Uterus (tissue), 4 donors: ENCODE measurements around the gene DHTKD1. TPM values are rescaled to one million over a fixed set of nuclear protein-coding genes. Genes with fewer than 3 reads are reported as not detected.

Experiments
- DNase-seq, 2 donors: peaks; one replicate each; pipeline ENCODE4 v3.0.0-alpha.2; 2019 to 2020
- H3K27ac ChIP-seq, 2 donors: fragments of 200-600 bp; sonication (generic); 1 replicate in 1 of 2; 2 replicates in 1 of 2; pipeline ENCODE4 v1.5.1; 2016 to 2018
- H3K27me3 ChIP-seq, 2 donors: fragments of 200-600 bp; sonication (generic); one replicate each; pipeline ENCODE4 v1.5.1; 2018 to 2019; ENCODE audit warnings: control low read depth in 1 of 2
- H3K36me3 ChIP-seq, 2 donors: fragments of 200-600 bp; sonication (generic); one replicate each; pipeline ENCODE4 v1.5.1; 2019; ENCODE audit warnings: control low read depth in 1 of 2
- H3K4me1 ChIP-seq, 2 donors: fragments of 200-600 bp; sonication (generic); one replicate each; pipeline ENCODE4 v1.5.1; 2018 to 2019; ENCODE audit warnings: control low read depth in 1 of 2
- H3K4me3 ChIP-seq, 2 donors: fragments of 200-600 bp; sonication (generic); 1 replicate in 1 of 2; 2 replicates in 1 of 2; pipeline ENCODE4 v1.5.1; 2018 to 2019; ENCODE audit warnings: mild to moderate bottlenecking in 1 of 2
- H3K9me3 ChIP-seq, 2 donors: fragments of 200-600 bp; sonication (generic); one replicate each; pipeline ENCODE4 v1.5.1; 2019; ENCODE audit warnings: control low read depth in 1 of 2
- POLR2A ChIP-seq, 2 donors: fragments of 450-650 bp; IDR thresholded peaks; one replicate each; pipeline ENCODE4 v1.6.1; 2016; ENCODE audit warnings: antibody characterized with exemption in 2 of 2, mild to moderate bottlenecking in 1 of 2, moderate library complexity in 1 of 2
- intact Hi-C: fragments of 100-400 bp; cut with DNase I; formaldehyde crosslinking; loops from one replicate; pipeline ENCODE4 v1.15.1; 2023; ENCODE audit warnings: low total_unique reads
- total RNA-seq, 4 donors: library from RNA; depleted of rRNA in 3 of 4; stranded (reverse); fragments of >200 nt in 3 of 4; gene quantifications; one replicate each; pipeline versions ENCODE4 v1.1.0 to v1.2.4, GENCODE V29; 2014 to 2023
- TF ChIP-seq, protein P1 (sequence below), 4 experiments: fragments of 200-600 bp in 2 of 4; fragments of 450-650 bp in 2 of 4; sonication (generic) in 2 of 4; IDR thresholded peaks; one replicate each; pipeline ENCODE4 v1.5.1; 2016 to 2019; ENCODE audit warnings: antibody characterized with exemption in 4 of 4, mild to moderate bottlenecking in 2 of 4, moderate library complexity in 1 of 4
- donor health status: DM: yes; HTN: yes; CAD: no.

DHTKD1 gene
- total RNA-seq, 4 donors from 2014 or later, result 27.5 to 53.5 (median 32.7) TPM

DNA sequence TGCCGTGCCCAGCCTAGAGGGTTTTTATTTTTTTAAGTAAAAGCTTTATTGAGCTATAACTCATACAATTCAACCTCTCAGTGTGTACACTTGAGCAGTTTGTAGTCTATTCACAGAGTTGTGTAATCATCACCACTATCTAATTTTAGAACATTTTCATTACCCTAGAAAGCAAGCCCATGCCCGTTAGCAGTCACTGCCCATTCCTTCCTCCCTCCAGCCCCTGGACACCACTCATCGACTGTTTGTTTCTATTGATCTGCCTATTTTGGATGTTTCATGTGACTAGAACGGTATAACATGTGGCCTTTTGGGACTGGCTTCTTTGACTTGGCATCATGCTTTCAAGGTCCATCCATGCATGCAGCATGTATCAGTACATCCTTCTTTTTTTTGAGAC lies 35.0 kb downstream of the DHTKD1 start:
- Histone ChIP-seq H3K4me1 (no peaks in the 10 kb centered on the region), H3K27me3 (no peaks in the 10 kb centered on the region), H3K4me3 (no peak overlapping the region), H3K36me3 (no peaks in the 10 kb centered on the region), H3K9me3 (no peaks in the 10 kb centered on the region), H3K27ac (no peak overlapping the region)
- intact Hi-C loops, result no loop called here
- no peak for DNase-seq
- TF ChIP-seq, protein P1, sequence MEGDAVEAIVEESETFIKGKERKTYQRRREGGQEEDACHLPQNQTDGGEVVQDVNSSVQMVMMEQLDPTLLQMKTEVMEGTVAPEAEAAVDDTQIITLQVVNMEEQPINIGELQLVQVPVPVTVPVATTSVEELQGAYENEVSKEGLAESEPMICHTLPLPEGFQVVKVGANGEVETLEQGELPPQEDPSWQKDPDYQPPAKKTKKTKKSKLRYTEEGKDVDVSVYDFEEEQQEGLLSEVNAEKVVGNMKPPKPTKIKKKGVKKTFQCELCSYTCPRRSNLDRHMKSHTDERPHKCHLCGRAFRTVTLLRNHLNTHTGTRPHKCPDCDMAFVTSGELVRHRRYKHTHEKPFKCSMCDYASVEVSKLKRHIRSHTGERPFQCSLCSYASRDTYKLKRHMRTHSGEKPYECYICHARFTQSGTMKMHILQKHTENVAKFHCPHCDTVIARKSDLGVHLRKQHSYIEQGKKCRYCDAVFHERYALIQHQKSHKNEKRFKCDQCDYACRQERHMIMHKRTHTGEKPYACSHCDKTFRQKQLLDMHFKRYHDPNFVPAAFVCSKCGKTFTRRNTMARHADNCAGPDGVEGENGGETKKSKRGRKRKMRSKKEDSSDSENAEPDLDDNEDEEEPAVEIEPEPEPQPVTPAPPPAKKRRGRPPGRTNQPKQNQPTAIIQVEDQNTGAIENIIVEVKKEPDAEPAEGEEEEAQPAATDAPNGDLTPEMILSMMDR (IDR thresholded peaks at IDR 0.05), result no peak
- no peak for TF ChIP-seq POLR2A (IDR thresholded peaks at IDR 0.05)

DNA sequence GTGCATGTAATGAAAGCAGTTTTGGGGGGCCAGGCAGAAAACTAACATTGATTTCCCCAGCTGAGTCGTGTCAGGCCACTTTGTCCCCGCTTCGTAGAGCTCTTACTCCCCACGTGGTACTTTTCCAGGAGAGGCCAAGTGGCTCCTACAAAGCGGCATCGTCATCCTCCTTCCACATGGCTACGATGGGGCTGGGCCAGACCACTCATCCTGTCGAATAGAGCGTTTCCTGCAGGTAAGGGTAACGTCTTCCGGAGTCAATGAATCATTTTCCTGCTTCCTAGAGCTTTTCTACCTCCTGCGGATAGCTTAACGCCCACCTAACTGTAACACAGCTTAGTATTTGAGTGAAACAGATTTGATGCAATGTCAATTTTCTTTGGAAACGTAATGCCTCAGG lies 39.0 kb downstream of the DHTKD1 start:
- DNase-seq, result no peak
- no peaks in the 10 kb centered on the region for H3K36me3 ChIP-seq
- H3K27me3 ChIP-seq, result no peaks in the 10 kb centered on the region
- H3K4me1 ChIP-seq, result no peaks in the 10 kb centered on the region
- no peak overlapping the region for H3K4me3 ChIP-seq
- no peak overlapping the region for H3K27ac ChIP-seq
- H3K9me3 ChIP-seq, result no peaks in the 10 kb centered on the region
- intact Hi-C loops, result no loop called here
- no peak for TF ChIP-seq POLR2A (IDR thresholded peaks at IDR 0.05)
- TF ChIP-seq, protein P1 (IDR thresholded peaks at IDR 0.05), result no peak

DNA sequence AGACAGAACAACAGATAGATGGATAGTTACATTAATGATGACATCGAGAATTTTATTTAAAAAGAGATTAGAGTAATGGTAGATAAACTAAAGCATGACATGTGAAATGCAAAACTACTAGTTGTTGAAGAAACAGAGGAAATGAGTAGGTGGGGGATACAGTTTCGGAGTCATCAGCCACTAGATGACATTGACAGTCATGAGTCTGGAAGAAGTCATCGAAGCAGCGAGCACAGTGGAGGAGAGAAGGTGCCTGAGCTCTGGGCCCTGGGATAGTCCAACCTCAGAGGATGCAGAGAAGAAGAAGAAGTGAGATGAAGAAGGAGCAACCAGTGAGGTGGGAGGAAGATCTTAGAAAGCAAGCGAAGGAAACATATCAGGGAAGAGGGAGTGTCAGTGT lies 40.5 kb downstream of the DHTKD1 start:
- H3K4me1 ChIP-seq, result no peaks in the 10 kb centered on the region
- H3K27me3 ChIP-seq, result no peaks in the 10 kb centered on the region
- intact Hi-C loops, result no loop called here
- H3K9me3 ChIP-seq, result no peaks in the 10 kb centered on the region
- H3K36me3 ChIP-seq, result no peaks in the 10 kb centered on the region
- H3K27ac ChIP-seq, result no peak overlapping the region
- DNase-seq, result no peak
- TF ChIP-seq, protein P1 (IDR thresholded peaks at IDR 0.05), result no peak
- TF ChIP-seq POLR2A (IDR thresholded peaks at IDR 0.05), result no peak
- no peak overlapping the region for H3K4me3 ChIP-seq

DNA sequence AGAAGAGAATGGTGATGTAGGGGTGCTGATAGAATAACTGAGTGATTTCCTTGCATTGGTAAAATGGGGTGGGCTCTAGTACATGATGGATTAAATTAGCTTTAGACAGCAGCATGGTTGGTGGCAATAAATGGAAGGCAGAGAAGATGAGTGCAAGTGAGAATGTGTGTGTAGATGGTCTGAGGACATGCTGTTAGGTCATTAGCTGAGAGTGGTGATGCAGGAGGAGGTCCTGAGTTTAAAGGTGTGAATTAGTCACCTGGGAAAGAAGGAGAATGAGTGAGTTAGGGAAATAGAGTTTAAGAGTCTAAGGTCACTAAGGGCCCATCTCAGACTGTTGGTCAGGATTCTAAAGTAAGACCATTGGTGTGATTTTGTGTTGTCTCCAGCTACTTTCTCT lies 42.8 kb downstream of the DHTKD1 start:
- DNase-seq, result no peak
- Histone ChIP-seq H3K27me3 (no peaks in the 10 kb centered on the region), H3K36me3 (no peaks in the 10 kb centered on the region), H3K27ac (no peak overlapping the region), H3K4me3 (no peak overlapping the region), H3K9me3 (no peaks in the 10 kb centered on the region), H3K4me1 (no peaks in the 10 kb centered on the region)
- intact Hi-C loops, result no loop called here
- no peak for TF ChIP-seq POLR2A (IDR thresholded peaks at IDR 0.05)
- TF ChIP-seq, protein P1 (IDR thresholded peaks at IDR 0.05), result no peak

DNA sequence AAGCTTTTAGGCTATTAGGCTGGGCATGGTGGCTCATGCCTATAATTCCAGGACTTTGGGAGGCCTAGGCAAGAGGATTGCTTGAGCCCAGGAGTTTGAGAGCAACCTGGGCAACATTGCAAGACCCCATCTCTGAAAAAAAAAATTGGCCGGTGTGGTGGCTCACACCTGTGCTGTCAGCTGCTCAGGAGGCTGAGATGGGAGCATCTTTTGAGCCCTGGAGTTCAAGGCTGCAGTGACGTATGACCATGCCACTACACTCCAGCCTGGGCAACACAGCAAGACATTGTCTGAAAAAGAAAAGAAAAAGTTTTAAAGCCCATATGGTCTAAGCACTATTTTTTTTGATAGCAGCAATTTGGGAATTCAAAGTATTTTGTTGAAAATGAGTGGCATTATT lies 44.9 kb downstream of the DHTKD1 start:
- Histone ChIP-seq H3K9me3 (no peaks in the 10 kb centered on the region), H3K36me3 (no peaks in the 10 kb centered on the region), H3K4me3 (no peak overlapping the region), H3K27ac (no peak overlapping the region), H3K4me1 (no peaks in the 10 kb centered on the region), H3K27me3 (no peaks in the 10 kb centered on the region)
- intact Hi-C loops, result no loop called here
- DNase-seq, result no peak
- TF ChIP-seq, protein P1 (IDR thresholded peaks at IDR 0.05), result no peak
- no peak for TF ChIP-seq POLR2A (IDR thresholded peaks at IDR 0.05)
